HPDE6-E6E7 (cell line): ENCODE data around the gene KLRK1.
A peak's percentile ranks its signal among the peaks of the same experiment; 100 is the strongest.
"Not testable (repeated sequence)": the region's sequence is repeated elsewhere in the genome, so short reads cannot be mapped to it uniquely, and the experiment has no call there.

Experiments used
- DNase-seq: peaks from one replicate; pipeline ENCODE4 v3.0.0; 2011; ENCODE audit warnings: missing footprints; ENCODE audit errors: extremely low spot score

Gene KLRK1

DNA sequence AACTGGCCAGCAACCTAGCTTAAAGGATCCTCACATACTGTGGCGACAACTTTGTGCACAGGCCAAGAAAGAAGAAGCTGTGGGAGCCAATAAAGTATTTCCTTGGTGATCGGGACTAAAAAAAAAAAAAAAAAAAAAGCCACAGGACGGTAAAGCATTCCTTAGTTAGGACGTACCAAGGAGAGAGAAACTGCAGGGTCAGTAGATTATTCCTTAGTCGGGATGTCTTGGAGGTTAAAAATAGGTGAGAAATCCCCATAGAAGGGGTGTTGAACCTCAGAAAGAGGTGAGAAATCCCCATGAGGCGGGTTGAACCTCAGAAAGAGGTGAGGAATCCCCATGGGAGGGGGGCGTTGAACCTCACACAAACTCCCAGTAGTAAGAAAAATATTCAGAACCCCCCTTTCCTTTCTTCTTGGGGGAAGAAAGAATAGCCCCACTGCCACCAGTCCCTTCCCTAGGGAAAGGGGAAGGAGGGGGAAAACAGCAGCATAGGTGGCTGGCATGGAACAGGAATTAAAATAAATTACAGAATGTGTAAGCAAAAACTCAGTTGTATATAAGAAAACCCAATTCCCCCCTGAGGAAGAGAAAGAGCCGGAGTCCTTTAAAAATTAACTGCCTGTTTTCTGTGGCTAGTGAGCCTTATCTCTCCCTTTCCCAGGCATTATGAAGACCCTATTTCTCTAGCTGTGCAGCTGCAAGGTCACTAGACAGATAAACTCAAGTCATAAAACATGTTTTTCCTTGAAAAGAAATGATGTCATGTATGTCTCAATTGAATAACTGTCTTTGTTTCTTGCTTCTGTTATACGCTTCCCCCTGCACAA is 26.8 kb downstream of the KLRK1 start:
- no peak for DNase-seq

DNA sequence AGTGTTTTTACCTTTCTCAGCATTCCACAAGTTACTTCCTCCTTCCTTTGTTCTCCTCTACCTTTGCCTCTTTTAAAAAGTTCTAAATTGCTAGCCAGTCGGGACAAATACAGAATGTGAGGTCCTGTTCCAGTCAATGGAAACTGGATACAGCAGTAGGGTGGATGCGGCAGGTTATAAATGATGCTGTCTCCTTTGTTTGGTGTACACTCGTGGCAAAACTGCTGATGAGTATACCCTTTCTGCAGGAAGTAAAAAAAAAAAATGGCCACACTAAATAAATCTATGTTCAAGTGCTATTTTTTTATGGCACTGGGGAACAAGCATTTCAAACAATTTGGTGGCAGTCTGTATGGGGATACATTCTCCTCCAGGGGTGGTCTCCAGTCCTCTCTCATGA is 27.5 kb downstream of the KLRK1 start:
- DNase-seq: no peak

DNA sequence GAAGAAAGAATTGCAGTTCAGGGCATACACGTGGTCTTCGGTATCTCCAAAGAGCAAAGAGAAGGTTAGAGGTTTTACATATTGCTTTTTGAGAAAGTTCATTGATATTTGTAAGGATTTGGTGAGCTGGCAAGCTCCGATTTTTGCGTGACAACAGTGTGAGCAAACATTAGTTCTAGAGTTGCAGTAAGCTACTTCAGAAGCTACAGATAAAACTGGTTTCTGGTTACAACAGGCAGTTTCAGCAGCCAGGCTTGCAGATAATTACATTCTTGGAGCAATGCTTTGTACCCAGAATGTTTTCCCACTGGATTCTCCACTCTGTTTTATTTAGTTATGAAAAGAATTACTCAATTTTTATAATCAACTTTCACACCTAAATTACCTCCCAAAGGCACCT is 28.2 kb downstream of the KLRK1 start:
- no peak for DNase-seq

DNA sequence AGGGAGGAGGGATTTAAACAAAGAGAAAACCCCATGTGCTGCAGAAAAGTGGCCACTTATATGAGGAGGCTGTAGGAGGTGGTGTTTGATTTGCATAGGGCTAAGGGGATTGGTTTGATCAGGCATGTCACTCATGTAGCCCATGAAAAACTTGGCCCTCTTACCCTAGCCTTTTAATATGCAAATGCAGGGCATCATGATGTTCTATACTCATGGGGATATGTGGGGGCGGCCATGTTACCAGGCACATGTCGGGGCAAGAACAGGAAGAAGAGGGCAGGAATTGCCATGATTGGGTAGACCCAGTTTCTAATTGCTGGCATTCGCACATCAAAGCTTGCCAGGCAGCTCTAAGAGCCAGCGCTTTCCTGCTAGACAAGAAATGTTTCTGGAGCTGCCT is 28.8 kb downstream of the KLRK1 start:
- no peak for DNase-seq

DNA sequence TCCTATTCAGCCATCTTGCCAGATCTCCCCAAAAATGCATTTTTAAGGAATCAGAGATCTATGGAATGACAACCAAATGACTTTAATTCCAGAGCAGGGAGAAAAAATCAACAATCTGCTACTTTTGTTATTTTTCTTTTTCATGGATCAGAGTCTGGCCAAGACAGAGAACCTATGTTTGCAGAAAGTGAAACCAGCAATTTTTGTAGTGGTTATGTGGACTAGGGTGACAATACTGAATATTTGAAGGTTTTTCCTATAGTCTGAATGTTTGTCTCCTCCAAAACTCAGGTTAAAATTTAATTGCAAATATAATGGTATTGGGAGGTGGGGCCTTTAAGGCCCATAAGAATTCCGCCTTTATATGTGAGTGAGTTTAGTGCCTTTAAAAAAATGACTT is 30.9 kb downstream of the KLRK1 start:
- DNase-seq: no peak

DNA sequence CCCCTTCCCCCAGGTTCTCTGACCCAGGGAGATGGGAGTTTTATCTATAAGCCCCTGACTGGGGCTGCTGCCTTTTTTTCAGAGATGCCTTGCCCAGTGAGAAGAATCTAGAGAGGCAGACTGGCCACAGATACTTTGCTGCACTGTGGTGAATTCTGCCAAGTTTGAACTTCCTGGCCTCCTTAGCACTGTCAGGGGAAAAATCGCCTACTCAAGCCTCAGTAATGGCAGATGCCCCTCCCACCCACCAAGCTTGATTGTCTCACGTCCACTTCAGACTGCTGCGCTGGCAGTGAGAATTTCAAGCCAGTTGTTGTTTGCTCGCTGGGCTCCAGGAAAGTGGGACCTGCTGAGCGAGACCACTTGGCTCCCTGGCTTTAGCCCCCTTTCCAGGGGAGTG is 31.7 kb downstream of the KLRK1 start:
- no peak for DNase-seq

DNA sequence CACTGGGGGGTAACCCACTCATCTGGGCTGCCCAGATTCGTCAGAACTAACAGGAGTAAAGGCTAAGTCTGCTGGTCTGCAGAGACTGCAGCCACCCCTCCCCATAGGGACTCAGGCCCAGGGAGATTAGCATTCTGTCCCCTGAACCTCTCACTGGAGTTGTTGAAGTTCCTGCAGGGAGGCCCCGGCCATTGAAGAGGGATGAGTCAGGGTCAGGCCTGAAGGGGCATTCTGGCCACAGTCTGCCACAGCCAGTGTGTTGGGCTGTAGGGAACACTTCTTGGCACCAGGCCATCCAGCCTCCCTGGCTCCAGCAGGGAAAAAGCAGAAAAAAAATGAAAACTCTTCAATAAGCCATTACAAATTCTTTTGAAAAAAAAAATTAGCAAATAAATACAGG is 35.3 kb downstream of the KLRK1 start:
- no peak for DNase-seq

DNA sequence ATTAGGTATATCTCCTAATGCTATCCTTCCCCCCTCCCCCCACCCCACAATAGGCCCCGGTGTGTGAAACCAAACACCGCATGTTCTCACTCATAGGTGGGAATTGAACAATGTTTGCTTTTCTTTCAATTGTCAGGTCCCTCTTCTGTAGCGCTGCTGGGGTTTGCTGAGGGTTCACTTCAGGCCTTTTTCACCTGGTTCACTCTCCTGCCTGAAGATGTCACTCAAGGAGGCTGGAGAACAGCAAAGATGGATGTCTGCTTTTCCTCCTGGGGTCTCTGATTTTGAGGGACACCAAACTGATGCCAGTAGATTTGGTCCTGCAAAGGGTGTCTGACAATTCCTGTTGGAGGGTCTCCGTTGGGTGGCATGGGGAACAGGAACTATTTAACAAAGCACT is 35.8 kb downstream of the KLRK1 start:
- DNase-seq: no peak

DNA sequence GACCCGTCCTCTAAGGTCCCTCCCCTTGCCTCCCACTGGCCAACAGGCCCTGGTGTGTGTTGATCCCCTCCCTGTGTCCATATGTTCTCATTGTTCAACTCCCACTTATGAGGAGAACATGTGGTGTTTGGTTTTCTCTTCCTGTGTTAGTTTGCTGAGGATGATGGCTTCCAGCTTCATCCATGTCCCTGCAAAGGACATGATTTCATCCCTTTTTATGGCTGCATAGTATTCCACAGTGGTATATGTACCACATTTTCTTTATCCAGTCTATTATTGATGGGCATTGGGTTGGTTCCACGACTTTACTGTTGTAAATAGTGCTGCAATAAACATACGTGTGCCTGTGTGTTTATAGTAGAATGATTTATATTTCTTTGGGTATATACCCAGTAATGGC is 38.4 kb downstream of the KLRK1 start:
- DNase-seq: not testable (repeated sequence)

DNA sequence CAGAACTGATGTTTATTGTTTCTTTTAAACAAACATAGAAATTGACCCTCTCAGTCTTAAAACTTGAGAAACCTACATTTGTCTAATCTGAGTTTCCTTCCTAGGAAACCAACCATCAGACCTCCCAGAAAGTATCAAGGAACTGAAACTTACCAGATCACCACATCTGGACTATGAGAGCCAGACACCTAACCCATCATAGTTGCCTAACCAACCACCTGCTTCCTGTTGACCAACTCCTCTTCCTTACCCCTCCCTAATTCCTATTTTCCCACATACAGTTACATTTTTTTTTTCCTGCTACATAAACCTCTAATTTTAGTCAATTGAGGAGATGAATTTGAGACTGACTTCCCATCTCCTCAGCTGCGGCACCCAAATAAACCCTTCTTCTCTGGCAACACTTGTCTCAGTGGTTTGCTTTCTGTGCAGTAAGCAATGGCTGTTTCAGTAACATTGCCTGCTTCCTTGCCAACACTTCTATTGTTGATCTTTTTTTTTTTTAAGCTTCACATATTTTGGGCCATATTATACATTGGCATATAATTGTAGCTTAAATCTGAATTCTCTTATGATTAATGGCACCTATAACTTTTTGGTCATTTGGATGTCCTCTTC is 47.8 kb downstream of the KLRK1 start:
- DNase-seq: no peak

DNA sequence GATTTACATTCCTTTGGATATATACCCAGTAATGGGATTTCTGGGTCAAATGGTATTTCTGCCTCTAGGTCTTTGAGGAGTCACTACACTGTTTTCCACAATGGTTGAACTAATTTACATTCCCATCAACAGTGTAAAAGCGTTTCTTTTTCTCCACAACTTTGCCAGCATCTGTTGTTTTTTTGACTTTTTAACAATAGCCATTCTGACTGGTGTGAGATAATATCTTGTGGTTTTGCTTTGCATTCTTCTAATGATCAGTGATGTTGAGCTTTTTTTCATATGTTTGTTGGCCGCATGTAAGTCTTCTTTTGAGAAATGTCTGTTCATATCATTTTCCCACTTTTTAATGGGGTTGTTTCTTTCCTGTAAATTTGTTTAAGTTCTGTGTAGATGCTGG is 48.9 kb downstream of the KLRK1 start:
- not testable (repeated sequence) for DNase-seq

DNA sequence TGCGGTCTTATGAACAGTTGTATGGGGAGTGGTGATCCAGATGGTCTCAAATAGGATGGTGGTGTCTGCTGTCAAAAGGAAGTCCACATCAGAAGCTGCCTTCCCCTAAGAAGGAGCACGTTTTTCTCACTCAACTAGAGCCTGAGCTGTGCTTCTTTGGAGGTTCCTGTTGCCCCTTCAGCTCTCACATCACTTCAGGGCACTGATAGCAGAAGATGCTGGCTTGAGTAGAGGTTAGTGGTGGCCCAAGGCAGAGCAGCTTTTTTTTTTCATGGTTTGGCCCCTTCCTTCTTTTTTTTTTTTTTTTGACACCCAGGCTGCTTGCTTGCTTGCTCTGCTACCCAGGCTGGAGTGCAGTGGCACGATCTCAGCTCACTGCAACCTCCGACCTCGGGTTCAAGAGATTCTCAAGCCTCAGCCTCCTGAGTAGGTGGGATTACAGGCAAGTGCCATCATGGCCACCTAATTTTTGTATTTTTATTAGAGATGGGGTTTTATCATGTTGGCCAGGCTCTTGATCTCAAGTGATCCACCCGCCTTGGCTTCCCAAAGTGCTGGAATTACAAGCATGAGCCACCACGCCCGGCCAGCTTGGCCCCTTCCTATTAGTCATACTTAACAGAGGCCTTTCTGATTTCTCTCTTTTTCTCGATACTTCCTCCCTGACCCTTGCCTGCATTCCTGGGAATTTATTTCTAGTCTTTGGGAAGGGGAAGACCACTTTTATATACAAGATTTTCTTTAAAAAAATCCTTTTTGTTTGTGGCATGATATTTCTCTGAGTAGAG is 50.6 kb downstream of the KLRK1 start:
- DNase-seq: no peak

DNA sequence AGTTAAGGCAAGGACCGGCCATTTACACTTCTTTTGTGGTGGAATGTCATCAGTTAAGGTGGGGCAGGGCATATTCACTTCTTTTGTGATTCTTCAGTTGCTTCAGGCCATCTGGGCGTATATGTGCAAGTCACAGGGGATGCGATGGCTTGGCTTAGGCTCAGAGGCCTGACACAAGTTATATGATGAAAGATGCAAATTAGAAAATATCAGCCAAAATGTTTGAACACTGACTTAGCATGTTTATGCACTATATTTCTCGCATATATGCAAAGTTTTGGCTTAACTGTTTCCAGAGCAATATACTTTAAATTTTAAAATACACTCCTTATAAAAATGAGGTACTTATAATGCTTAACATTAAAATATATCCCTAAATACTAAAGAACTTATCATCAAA is 51.4 kb downstream of the KLRK1 start:
- DNase-seq: not testable (repeated sequence)

DNA sequence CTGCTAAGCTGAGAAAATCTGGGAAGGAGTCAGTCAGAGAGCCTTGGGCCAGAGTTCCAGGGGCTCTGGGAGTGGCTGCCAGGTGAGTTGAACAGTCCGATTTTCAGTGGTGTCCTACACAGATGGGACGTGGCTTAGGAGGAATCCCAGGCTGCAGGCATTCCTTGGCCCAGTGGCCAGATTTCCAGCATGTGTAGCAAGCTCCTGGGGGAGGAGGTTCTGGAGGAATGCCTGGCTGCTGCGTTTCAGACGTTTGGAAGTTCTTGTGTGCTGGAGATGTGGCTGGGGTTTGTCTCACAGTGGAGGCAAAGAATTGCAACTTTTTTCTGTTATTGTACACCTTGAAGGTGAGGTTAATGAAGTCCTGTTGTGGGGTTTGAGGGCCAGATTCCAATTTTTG is 53.6 kb downstream of the KLRK1 start:
- not testable (repeated sequence) for DNase-seq

DNA sequence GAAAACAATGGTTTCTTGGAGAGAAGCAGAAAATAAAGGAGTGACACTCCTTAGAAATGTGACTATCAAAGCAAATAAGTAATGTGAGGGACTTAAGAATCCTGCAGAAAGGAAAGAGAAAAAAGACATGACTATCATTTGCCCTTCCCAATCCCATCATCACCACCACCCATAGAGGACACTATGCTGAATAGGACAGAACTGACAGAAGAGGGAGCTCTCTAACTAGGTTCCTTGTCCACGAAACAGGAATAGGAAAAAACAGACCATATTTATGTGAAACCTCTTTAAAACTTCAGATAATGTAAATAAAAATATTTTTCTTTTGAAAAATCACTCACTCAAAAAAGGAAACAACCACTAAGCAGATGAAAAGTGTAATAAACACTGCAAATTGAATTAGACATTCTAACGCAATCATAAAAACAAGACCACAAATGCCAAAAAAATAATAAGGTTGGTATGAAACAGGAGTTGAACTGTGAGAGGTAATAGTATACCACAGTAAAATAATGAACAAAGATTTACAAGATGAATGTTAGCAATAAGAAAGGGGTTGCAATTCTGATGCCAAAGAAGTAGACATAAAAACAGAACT is 58.1 kb downstream of the KLRK1 start:
- DNase-seq: peak; percentile 67

DNA sequence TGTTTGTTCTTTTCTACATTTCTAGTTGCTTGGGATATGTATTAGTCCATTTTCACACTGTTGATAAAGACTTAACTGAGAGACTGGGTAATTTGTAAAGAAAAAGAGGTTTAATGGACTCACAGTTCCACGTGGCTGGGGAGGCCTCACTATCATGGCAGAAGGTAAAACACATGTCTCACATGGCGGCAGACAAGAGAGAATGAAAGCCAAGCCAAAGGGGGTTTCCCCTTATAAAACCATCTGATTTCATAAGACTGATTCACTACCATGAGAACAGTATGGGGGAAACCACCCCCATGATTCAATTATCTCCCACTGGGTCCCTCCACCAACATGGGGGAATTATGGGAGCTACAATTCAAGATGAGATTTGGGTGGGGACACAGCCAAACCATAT is 61.1 kb downstream of the KLRK1 start:
- not testable (repeated sequence) for DNase-seq
